ENCODE results near the gene CYP3A4. TPM values are rescaled to one million over a fixed set of nuclear protein-coding genes. Genes with fewer than 3 reads are reported as not detected.

CYP3A4 gene
- total and polyA plus RNA-seq, 2 of the 13 experiments (the other 11 are each of a cell fraction or from before 2014, with no cell fraction given), result 0.11 to 0.24 TPM

DNA sequence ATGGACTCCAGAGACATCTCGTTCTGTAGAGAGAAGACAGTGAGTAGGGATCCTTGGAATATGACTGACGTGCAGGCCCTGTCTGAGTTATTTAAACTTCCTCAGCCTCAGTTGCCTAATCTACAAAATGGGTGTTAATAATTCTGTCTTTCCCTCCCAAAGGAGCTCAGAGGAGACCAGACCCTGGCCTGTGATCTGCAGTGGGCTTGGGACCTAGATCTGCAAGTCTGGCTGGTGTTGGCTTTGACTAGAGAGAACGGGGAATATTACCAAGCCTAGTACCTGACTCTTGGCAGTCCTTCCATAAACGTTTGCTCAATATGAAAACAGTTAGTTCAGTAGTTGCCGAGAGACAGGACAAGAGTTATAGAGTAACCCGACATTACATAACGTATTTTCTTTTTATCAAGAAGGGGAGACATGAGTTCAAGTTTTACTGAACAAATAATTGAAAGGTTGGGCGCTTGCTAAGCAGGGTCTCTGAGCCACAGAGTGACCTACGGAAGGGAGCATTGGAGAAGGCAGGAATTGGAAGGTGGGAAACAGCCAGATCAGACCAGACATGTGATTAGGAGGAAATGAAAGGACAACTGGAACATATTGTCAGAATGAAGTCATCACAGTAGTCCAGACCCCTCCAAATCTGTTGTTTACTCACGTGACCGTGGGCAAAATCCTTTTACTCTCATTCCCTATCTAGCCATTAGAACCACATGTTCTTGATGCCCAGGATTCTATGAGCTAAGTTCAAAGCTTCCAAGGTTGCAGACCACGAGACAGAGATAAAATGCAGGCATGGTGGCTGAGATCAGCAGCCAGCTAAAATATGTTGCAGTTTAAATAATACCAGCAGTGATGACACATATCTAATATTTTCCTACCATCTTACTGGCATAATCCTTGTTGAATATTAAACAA, 10.9 kb upstream of the CYP3A4 start (continued):
- TF ChIP-seq, protein P1, sequence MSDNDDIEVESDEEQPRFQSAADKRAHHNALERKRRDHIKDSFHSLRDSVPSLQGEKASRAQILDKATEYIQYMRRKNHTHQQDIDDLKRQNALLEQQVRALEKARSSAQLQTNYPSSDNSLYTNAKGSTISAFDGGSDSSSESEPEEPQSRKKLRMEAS (IDR thresholded peaks at IDR 0.05), result peak; percentile 64; the same call in 1 of the 2 replicates
- peak; percentile 17; the same call in 1 of the 2 replicates for TF ChIP-seq FOXO1 (CRISPR knock-in tag; IDR thresholded peaks at IDR 0.05)
- TF ChIP-seq NPAS2 (CRISPR knock-in tag; IDR thresholded peaks at IDR 0.05; ENCODE audit: borderline replicate concordance), result no peak
- no peak for TF ChIP-seq ZNF530 (CRISPR knock-in tag; IDR thresholded peaks at IDR 0.05; ENCODE audit: low read depth)
- peak; percentile 83 for TF ChIP-seq ZNF317 (CRISPR knock-in tag; IDR thresholded peaks at IDR 0.05)
- TF ChIP-seq TBL1XR1 (IDR thresholded peaks at IDR 0.05; ENCODE audit: borderline replicate concordance, low read length, partially characterized antibody), result no peak
- TF ChIP-seq, protein P2, sequence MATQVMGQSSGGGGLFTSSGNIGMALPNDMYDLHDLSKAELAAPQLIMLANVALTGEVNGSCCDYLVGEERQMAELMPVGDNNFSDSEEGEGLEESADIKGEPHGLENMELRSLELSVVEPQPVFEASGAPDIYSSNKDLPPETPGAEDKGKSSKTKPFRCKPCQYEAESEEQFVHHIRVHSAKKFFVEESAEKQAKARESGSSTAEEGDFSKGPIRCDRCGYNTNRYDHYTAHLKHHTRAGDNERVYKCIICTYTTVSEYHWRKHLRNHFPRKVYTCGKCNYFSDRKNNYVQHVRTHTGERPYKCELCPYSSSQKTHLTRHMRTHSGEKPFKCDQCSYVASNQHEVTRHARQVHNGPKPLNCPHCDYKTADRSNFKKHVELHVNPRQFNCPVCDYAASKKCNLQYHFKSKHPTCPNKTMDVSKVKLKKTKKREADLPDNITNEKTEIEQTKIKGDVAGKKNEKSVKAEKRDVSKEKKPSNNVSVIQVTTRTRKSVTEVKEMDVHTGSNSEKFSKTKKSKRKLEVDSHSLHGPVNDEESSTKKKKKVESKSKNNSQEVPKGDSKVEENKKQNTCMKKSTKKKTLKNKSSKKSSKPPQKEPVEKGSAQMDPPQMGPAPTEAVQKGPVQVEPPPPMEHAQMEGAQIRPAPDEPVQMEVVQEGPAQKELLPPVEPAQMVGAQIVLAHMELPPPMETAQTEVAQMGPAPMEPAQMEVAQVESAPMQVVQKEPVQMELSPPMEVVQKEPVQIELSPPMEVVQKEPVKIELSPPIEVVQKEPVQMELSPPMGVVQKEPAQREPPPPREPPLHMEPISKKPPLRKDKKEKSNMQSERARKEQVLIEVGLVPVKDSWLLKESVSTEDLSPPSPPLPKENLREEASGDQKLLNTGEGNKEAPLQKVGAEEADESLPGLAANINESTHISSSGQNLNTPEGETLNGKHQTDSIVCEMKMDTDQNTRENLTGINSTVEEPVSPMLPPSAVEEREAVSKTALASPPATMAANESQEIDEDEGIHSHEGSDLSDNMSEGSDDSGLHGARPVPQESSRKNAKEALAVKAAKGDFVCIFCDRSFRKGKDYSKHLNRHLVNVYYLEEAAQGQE (IDR thresholded peaks at IDR 0.05; ENCODE audit: borderline replicate concordance in 1 of 2, low read depth in 1 of 2, low read length in 2 of 2), result 0 out of 4 replicates have a peak, but pooled peaks of 1 of the 2 experiments have one; percentile 6
- TF ChIP-seq ARID2 (CRISPR knock-in tag; IDR thresholded peaks at IDR 0.05; ENCODE audit: borderline replicate concordance), result 0 out of 2 replicates have a peak, but pooled peaks have one; percentile 36
- TF ChIP-seq, protein P3, sequence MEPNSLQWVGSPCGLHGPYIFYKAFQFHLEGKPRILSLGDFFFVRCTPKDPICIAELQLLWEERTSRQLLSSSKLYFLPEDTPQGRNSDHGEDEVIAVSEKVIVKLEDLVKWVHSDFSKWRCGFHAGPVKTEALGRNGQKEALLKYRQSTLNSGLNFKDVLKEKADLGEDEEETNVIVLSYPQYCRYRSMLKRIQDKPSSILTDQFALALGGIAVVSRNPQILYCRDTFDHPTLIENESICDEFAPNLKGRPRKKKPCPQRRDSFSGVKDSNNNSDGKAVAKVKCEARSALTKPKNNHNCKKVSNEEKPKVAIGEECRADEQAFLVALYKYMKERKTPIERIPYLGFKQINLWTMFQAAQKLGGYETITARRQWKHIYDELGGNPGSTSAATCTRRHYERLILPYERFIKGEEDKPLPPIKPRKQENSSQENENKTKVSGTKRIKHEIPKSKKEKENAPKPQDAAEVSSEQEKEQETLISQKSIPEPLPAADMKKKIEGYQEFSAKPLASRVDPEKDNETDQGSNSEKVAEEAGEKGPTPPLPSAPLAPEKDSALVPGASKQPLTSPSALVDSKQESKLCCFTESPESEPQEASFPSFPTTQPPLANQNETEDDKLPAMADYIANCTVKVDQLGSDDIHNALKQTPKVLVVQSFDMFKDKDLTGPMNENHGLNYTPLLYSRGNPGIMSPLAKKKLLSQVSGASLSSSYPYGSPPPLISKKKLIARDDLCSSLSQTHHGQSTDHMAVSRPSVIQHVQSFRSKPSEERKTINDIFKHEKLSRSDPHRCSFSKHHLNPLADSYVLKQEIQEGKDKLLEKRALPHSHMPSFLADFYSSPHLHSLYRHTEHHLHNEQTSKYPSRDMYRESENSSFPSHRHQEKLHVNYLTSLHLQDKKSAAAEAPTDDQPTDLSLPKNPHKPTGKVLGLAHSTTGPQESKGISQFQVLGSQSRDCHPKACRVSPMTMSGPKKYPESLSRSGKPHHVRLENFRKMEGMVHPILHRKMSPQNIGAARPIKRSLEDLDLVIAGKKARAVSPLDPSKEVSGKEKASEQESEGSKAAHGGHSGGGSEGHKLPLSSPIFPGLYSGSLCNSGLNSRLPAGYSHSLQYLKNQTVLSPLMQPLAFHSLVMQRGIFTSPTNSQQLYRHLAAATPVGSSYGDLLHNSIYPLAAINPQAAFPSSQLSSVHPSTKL (CRISPR knock-in tag; IDR thresholded peaks at IDR 0.05), result peak; percentile 87
- TF ChIP-seq, protein P4, sequence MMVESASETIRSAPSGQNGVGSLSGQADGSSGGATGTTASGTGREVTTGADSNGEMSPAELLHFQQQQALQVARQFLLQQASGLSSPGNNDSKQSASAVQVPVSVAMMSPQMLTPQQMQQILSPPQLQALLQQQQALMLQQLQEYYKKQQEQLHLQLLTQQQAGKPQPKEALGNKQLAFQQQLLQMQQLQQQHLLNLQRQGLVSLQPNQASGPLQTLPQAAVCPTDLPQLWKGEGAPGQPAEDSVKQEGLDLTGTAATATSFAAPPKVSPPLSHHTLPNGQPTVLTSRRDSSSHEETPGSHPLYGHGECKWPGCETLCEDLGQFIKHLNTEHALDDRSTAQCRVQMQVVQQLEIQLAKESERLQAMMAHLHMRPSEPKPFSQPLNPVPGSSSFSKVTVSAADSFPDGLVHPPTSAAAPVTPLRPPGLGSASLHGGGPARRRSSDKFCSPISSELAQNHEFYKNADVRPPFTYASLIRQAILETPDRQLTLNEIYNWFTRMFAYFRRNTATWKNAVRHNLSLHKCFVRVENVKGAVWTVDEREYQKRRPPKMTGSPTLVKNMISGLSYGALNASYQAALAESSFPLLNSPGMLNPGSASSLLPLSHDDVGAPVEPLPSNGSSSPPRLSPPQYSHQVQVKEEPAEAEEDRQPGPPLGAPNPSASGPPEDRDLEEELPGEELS (CRISPR knock-in tag; IDR thresholded peaks at IDR 0.05), result peak; percentile 50; the same call in 1 of the 2 replicates
- TF ChIP-seq ZNF878 (CRISPR knock-in tag; IDR thresholded peaks at IDR 0.05), result peak; percentile 31; the same call in 1 of the 2 replicates
- TF ChIP-seq MED1 (CRISPR knock-in tag; IDR thresholded peaks at IDR 0.05), result peak; percentile 73
- TF ChIP-seq ZNF549 (CRISPR knock-in tag; IDR thresholded peaks at IDR 0.05), result no peak
- peak; percentile 29; the same call in 1 of the 2 replicates for TF ChIP-seq ZNF3 (CRISPR knock-in tag; IDR thresholded peaks at IDR 0.05)
- 0 out of 2 replicates have a peak, but pooled peaks have one; percentile 31 for TF ChIP-seq ZSCAN9 (CRISPR knock-in tag; IDR thresholded peaks at IDR 0.05; ENCODE audit: borderline replicate concordance)
- peak; percentile 61; the same call in 1 of the 2 replicates for TF ChIP-seq PHF21A (CRISPR knock-in tag; IDR thresholded peaks at IDR 0.05)
- TF ChIP-seq, protein P5, sequence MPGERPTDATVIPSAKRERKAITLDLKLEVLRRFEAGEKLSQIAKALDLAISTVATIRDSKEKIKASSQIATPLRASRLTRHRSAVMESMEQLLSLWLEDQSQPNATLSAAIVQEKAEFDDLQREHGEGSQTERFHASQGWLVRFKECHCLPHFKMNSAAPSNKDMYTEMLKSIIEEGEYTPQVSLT (CRISPR knock-in tag; IDR thresholded peaks at IDR 0.05; ENCODE audit: borderline replicate concordance, low read depth), result no peak
- peak; percentile 77; the same call in 1 of the 2 replicates for TF ChIP-seq FOXJ3 (CRISPR knock-in tag; IDR thresholded peaks at IDR 0.05; ENCODE audit: borderline replicate concordance)

All from HepG2 (cell line).